OCI-LY1 (cell line): ENCODE data around the gene ATXN7L3B.

Experiments
- H2AFZ ChIP-seq: fragments of 200-600 bp; sonication (generic), shearing (Covaris generic); 2 replicates; pipeline ENCODE4 v1.6.0; 2014; ENCODE audit warnings: antibody characterized with exemption, mild to moderate bottlenecking, low read length
- H3F3A ChIP-seq: fragments of 200-600 bp; sonication (generic), shearing (Covaris generic); 2 replicates; pipeline ENCODE4 v1.6.0; 2014; ENCODE audit warnings: mild to moderate bottlenecking, antibody characterized with exemption, low read length, moderate library complexity; ENCODE audit not compliant: insufficient read depth
- H3K27ac ChIP-seq: fragments of 200-600 bp; sonication (generic); 2 replicates; pipeline ENCODE4 v1.5.1; 2014; ENCODE audit warnings: low read length, mixed run types, mild to moderate bottlenecking, low read depth; ENCODE audit not compliant: poor library complexity, severe bottlenecking
- H3K27me3 ChIP-seq: fragments of 200-600 bp; sonication (generic); 2 replicates; pipeline ENCODE4 v1.6.0; 2014; ENCODE audit warnings: antibody characterized with exemption, mild to moderate bottlenecking, low read length, moderate library complexity; ENCODE audit not compliant: insufficient read depth
- H3K36me3 ChIP-seq: fragments of 200-600 bp; sonication (generic); 2 replicates; pipeline ENCODE4 v1.6.1; 2014; ENCODE audit warnings: mild to moderate bottlenecking, antibody characterized with exemption, low read length, moderate library complexity, mixed read lengths; ENCODE audit not compliant: insufficient read depth
- H3K4me1 ChIP-seq: fragments of 200-600 bp; sonication (generic); 2 replicates; pipeline ENCODE4 v1.5.1; 2014; ENCODE audit warnings: mild to moderate bottlenecking, low read length, moderate library complexity; ENCODE audit not compliant: insufficient read depth, severe bottlenecking
- H3K4me2 ChIP-seq: fragments of 200-600 bp; sonication (generic), shearing (Covaris generic); 2 replicates; pipeline ENCODE4 v1.6.1; 2014; ENCODE audit warnings: low read length
- H3K4me3 ChIP-seq: fragments of 200-600 bp; sonication (generic); 2 replicates; pipeline ENCODE4 v1.5.1; 2014; ENCODE audit warnings: low read length, low read depth, mild to moderate bottlenecking, mixed read lengths; ENCODE audit not compliant: poor library complexity, severe bottlenecking
- H3K79me2 ChIP-seq: fragments of 200-600 bp; shearing (Covaris generic); 2 replicates; pipeline ENCODE4 v1.6.1; 2016; ENCODE audit warnings: mixed run types, low read length, mixed read lengths; ENCODE audit not compliant: insufficient read depth
- H3K9ac ChIP-seq: fragments of 200-600 bp; sonication (generic), shearing (Covaris generic); 2 replicates; pipeline ENCODE4 v1.6.1; 2014; ENCODE audit warnings: mild to moderate bottlenecking, low read length, mixed read lengths
- H3K9me2 ChIP-seq: fragments of 200-600 bp; sonication (generic), shearing (Covaris generic); 2 replicates; pipeline ENCODE4 v1.6.1; 2014; ENCODE audit warnings: low read depth, mild to moderate bottlenecking, low read length, mixed read lengths
- H3K9me3 ChIP-seq: fragments of 200-600 bp; shearing (Covaris generic); 2 replicates; pipeline ENCODE4 v1.6.1; 2014; ENCODE audit warnings: low read length, mixed read lengths
- H4K20me1 ChIP-seq: fragments of 200-600 bp; sonication (generic), shearing (Covaris generic); 2 replicates; pipeline ENCODE4 v1.6.0; 2016; ENCODE audit warnings: mild to moderate bottlenecking, low read length; ENCODE audit not compliant: insufficient read depth
- CTCF ChIP-seq: fragments of 200-600 bp; sonication (generic), shearing (Covaris generic); IDR thresholded peaks from 2 replicates; pipeline ENCODE4 v1.5.1; 2017; ENCODE audit warnings: mild to moderate bottlenecking, antibody characterized with exemption, low read length, moderate library complexity, mixed read lengths
- EZH2 ChIP-seq: fragments of 200-600 bp; sonication (generic), shearing (Covaris generic); IDR thresholded peaks from 2 replicates; pipeline ENCODE4 v1.8.0; 2017; ENCODE audit warnings: borderline replicate concordance, mixed run types, mild to moderate bottlenecking, antibody characterized with exemption, low read length, moderate library complexity, mixed read lengths

Gene ATXN7L3B

GRCh38 chr12:74579446-74579845 is 41.8 kb downstream of the ATXN7L3B start:
- Histone ChIP-seq H3K9me3 (no peaks in the 10 kb centered on the region), H4K20me1 (no peaks in the 10 kb centered on the region), H3K36me3 (no peaks in the 10 kb centered on the region), H3F3A (no peaks in the 10 kb centered on the region), H3K4me3 (no peak overlapping the region), H3K79me2 (no peaks in the 10 kb centered on the region), H3K4me1 (no peaks in the 10 kb centered on the region), H3K27ac (no peak overlapping the region), H3K9me2 (no peaks in the 10 kb centered on the region), H3K4me2 (no peak overlapping the region), H3K27me3 (no peaks in the 10 kb centered on the region), H2AFZ (no peak overlapping the region), H3K9ac (no peak overlapping the region)
- TF ChIP-seq CTCF (no peak), EZH2 (no peak)

- no peaks in the 10 kb centered on the region for H3F3A ChIP-seq
- H3K27ac ChIP-seq: no peak overlapping the region
- H3K36me3 ChIP-seq: no peaks in the 10 kb centered on the region
- no peaks in the 10 kb centered on the region for H3K9me3 ChIP-seq
- H3K4me2 ChIP-seq: no peak overlapping the region
- no peaks in the 10 kb centered on the region for H3K4me1 ChIP-seq
- H3K9ac ChIP-seq: no peak overlapping the region
- no peaks in the 10 kb centered on the region for H4K20me1 ChIP-seq
- H3K79me2 ChIP-seq: no peaks in the 10 kb centered on the region
- H2AFZ ChIP-seq: no peak overlapping the region
- H3K9me2 ChIP-seq: no peaks in the 10 kb centered on the region
- no peak for TF ChIP-seq CTCF
- no peak for TF ChIP-seq EZH2
- H3K4me3 ChIP-seq: no peak overlapping the region
- no peaks in the 10 kb centered on the region for H3K27me3 ChIP-seq
These were observed 42.3 kb downstream of the ATXN7L3B start for GRCh38 chr12:74579981-74580380.

- Histone ChIP-seq H3F3A (no peaks in the 10 kb centered on the region), H3K9me3 (no peaks in the 10 kb centered on the region), H3K4me2 (no peak overlapping the region), H3K9me2 (no peaks in the 10 kb centered on the region), H3K79me2 (no peaks in the 10 kb centered on the region), H2AFZ (no peak overlapping the region), H3K4me1 (no peaks in the 10 kb centered on the region), H3K9ac (no peak overlapping the region), H3K36me3 (no peaks in the 10 kb centered on the region), H3K27me3 (no peaks in the 10 kb centered on the region), H3K27ac (no peak overlapping the region), H4K20me1 (no peaks in the 10 kb centered on the region), H3K4me3 (no peak overlapping the region)
- TF ChIP-seq EZH2: no peak
- TF ChIP-seq CTCF: no peak
These were observed 43.8 kb downstream of the ATXN7L3B start for GRCh38 chr12:74581439-74581838.
